T47D (cell line): ENCODE data around the gene PUS1.

Source experiments
- DNase-seq, 2 experiments: peaks; one replicate each; pipeline versions ENCODE4 v3.0.0 to v3.0.0-alpha.2; 2011 to 2012; ENCODE audit warnings: low read depth in 1 of 2, low spot score in 1 of 2
- JUND ChIP-seq: IDR thresholded peaks from 2 replicates; pipeline ENCODE4 v1.6.1; 2012; ENCODE audit warnings: low read depth
- in situ Hi-C: cut with HindIII; loops from 2 replicates; pipeline ENCODE4 v1.10.0; 2016; ENCODE audit warnings: low sequenced_read_pairs, low pct_unique_long_range_greater_than_20kb

Gene PUS1

GRCh38 chr12:131896080-131896810 is 32.8 kb upstream of the PUS1 start:
- in situ Hi-C loops, result no loop called here
- peak; percentile 93 to 100 for DNase-seq
- no peak for TF ChIP-seq JUND

- in situ Hi-C loops, result no loop called here
- DNase-seq, result no peak
- no peak for TF ChIP-seq JUND
Measured at GRCh38 chr12:131896811-131897270, 32.2 kb upstream of the PUS1 start.

GRCh38 chr12:131897276-131897675 is 31.8 kb upstream of the PUS1 start:
- in situ Hi-C loops, result no loop called here
- no peak for TF ChIP-seq JUND
- no peak for DNase-seq

- TF ChIP-seq JUND, result no peak
- in situ Hi-C loops, result no loop called here
- DNase-seq, result no peak
Measured at GRCh38 chr12:131897875-131898274, 31.2 kb upstream of the PUS1 start.

- TF ChIP-seq JUND, result no peak
- in situ Hi-C loops, result no loop called here
- no peak for DNase-seq
Measured at GRCh38 chr12:131900397-131900796, 28.7 kb upstream of the PUS1 start.

GRCh38 chr12:131901431-131902331 is 27.4 kb upstream of the PUS1 start:
- peak in 1 of 2 experiments; percentile 55 for DNase-seq
- no peak for TF ChIP-seq JUND
- in situ Hi-C loops, result no loop called here

- in situ Hi-C loops, result no loop called here
- DNase-seq, result no peak
- TF ChIP-seq JUND, result no peak
Measured at GRCh38 chr12:131902332-131903241, 26.5 kb upstream of the PUS1 start.

GRCh38 chr12:131903270-131904255 is 25.5 kb upstream of the PUS1 start:
- DNase-seq, result no peak
- no peak for TF ChIP-seq JUND
- in situ Hi-C loops, result no loop called here

GRCh38 chr12:131904346-131904745 is 24.7 kb upstream of the PUS1 start:
- TF ChIP-seq JUND, result no peak
- in situ Hi-C loops, result no loop called here
- DNase-seq, result no peak

GRCh38 chr12:131905081-131905629 is 23.9 kb upstream of the PUS1 start:
- in situ Hi-C loops, result no loop called here
- no peak for DNase-seq
- TF ChIP-seq JUND, result no peak

GRCh38 chr12:131905630-131906091 is 23.4 kb upstream of the PUS1 start:
- TF ChIP-seq JUND, result no peak
- no peak for DNase-seq
- in situ Hi-C loops, result no loop called here
